ENCODE measurements around the gene CSNK1G3. TPM values are rescaled to one million over a fixed set of nuclear protein-coding genes. Genes with fewer than 3 reads are reported as not detected.
"Not testable (repeated sequence)": the region's sequence is repeated elsewhere in the genome, so short reads cannot be mapped to it uniquely, and the experiment has no call there.

The CSNK1G3 gene
- total RNA-seq (10 to 100 TPM; 19.7 to 30.9 (median 25.7) TPM), polyA plus RNA-seq (1 to 10 TPM; 5.0 to 6.8 TPM)
- long read RNA-seq, donor 1, full-length matches to known transcripts = 2 of 28 reads
- long read RNA-seq, donor 1, partial matches to known transcripts = 0 of 28 reads
- long read RNA-seq, donor 1, other reads (novel, unspliced or antisense) = 26 of 28 reads
- long read RNA-seq, donor 2, full-length matches to known transcripts = 3 of 29 reads
- long read RNA-seq, donor 2, partial matches to known transcripts = 2 of 29 reads
- long read RNA-seq, donor 2, other reads (novel, unspliced or antisense) = 24 of 29 reads
- long read RNA-seq, donor 3, full-length matches to known transcripts = 3 of 25 reads
- long read RNA-seq, donor 3, partial matches to known transcripts = 2 of 25 reads
- long read RNA-seq, donor 3, other reads (novel, unspliced or antisense) = 20 of 25 reads

GRCh38 chr5:123511648-123512605 lies at the start of gene CSNK1G3:
Gene CSNK1G3, plus strand, starts transcription at chr5:123512177. Its CDS starts 33,487 bp downstream, at chr5:123545664.
- Histone ChIP-seq H3K4me1 (peaks cover 0 to 32% (median 16%) of the 10 kb centered on the region in 9 donors), H3K4me3 (peak within 1 kb of the TSS; percentile 66 to 93 (median 78)), H3K36me3 (no peaks in the 10 kb centered on the region), H3K27ac (peak within 1 kb of the TSS; percentile 83 to 97 (median 95)), H3K27me3 (no peaks in the 10 kb centered on the region), H3K9me3 (no peaks in the 10 kb centered on the region)
- DNase-seq (peak; percentile 93 to 98), ATAC-seq (peak; percentile 98 to 100 (median 99))
- TF ChIP-seq, protein P1, sequence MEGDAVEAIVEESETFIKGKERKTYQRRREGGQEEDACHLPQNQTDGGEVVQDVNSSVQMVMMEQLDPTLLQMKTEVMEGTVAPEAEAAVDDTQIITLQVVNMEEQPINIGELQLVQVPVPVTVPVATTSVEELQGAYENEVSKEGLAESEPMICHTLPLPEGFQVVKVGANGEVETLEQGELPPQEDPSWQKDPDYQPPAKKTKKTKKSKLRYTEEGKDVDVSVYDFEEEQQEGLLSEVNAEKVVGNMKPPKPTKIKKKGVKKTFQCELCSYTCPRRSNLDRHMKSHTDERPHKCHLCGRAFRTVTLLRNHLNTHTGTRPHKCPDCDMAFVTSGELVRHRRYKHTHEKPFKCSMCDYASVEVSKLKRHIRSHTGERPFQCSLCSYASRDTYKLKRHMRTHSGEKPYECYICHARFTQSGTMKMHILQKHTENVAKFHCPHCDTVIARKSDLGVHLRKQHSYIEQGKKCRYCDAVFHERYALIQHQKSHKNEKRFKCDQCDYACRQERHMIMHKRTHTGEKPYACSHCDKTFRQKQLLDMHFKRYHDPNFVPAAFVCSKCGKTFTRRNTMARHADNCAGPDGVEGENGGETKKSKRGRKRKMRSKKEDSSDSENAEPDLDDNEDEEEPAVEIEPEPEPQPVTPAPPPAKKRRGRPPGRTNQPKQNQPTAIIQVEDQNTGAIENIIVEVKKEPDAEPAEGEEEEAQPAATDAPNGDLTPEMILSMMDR (IDR thresholded peaks at IDR 0.05) = peak in 1 of 9 donors; percentile 28
- intact Hi-C loops (cut with DNase I) = loop anchor here in 5 of 10 donors (2.0 to 10.0 kb wide), 8 partner anchors 63 to 100 kb away; partner anchors contain the start of gene CEP120 (in 4 of the 5)
- WGBS, 2 donors = 1% methylated on average over 74 to 81 of the region's 82 CpGs

- 84 to 95% methylated on average over 1 of the region's 1 CpG for WGBS, 2 donors
- not testable (repeated sequence) for ATAC-seq
These were observed 45.1 kb upstream of the CSNK1G3 start for GRCh38 chr5:123466839-123467238.

GRCh38 chr5:123471385-123471784 lies 40.6 kb upstream of the CSNK1G3 start:
- TF ChIP-seq, protein P1 (IDR thresholded peaks at IDR 0.05) = no peak
- intact Hi-C loops (cut with DNase I) = no loop called here
- Histone ChIP-seq H3K36me3 (no peaks in the 10 kb centered on the region), H3K9me3 (peaks cover 0 to 5% (median 0%) of the 10 kb centered on the region in 11 donors), H3K4me3 (no peak overlapping the region), H3K27ac (peak overlapping the region in 2 of 10 donors; percentile 25 to 27), H3K4me1 (peaks cover 0 to 13% (median 0%) of the 10 kb centered on the region in 9 donors), H3K27me3 (no peaks in the 10 kb centered on the region)
- ATAC-seq = no peak
- WGBS, 2 donors = 79 to 84% methylated on average over 3 of the region's 3 CpGs
- DNase-seq = no peak

More at GRCh38 chr5:123466839-123467238, 45.1 kb upstream of the CSNK1G3 start:
- H3K36me3 ChIP-seq; H3K27ac ChIP-seq; DNase-seq; H3K9me3 ChIP-seq; H3K27me3 ChIP-seq; intact Hi-C loops (cut with DNase I); H3K4me3 ChIP-seq; H3K4me1 ChIP-seq: not testable (repeated sequence)

DNA sequence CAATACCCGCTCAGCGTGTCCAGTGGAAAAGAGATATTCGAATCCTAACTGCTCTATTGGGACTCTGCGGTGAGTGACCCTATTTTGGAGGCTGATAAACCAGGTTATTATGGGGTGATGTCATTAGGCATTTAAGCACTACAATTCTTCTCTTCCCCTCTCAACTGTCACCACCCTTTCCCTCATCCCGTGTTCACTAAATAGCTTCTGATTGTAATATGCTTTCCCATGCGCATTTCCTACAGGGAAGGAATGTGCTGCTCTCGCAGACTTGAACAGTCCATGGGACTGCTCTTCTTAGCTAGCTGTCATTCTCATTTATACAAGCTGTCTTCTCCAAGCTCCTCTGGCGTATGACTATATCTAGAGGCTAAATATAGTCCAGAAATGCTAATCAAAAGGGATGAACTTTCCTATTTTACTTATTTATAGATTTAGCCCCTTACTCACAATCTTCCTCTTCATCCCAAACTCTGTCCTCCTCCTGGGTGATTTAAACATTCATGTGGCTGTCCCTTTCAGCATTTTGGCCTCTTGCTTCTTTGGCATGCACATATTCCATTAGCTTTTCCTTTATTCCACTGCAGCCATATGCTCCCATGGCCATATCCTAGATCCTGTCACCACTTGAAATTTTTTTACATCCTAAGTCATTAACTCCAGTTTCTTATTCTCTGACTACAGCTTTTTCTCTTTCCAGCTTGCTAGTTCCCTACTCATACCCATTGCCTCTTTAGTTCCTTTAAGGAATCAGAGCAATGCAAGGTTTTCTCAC lies 39.6 kb upstream of the CSNK1G3 start:
- intact Hi-C loops (cut with DNase I) = no loop called here
- Histone ChIP-seq H3K9me3 (peaks cover 0 to 4% (median 0%) of the 10 kb centered on the region in 11 donors), H3K27me3 (no peaks in the 10 kb centered on the region), H3K4me3 (no peak overlapping the region), H3K36me3 (no peaks in the 10 kb centered on the region), H3K4me1 (peaks cover 0 to 13% (median 0%) of the 10 kb centered on the region in 9 donors), H3K27ac (peak overlapping the region in 4 of 10 donors; percentile 25 to 65 (median 44))
- WGBS, 2 donors = 27 to 41% methylated on average over 8 of the region's 8 CpGs
- ATAC-seq (peak in 7 of 8 donors; percentile 44 to 97 (median 54)), DNase-seq (peak in 1 of 2 donors; percentile 3)
- TF ChIP-seq, protein P1 (IDR thresholded peaks at IDR 0.05) = no peak

Measured in heart right ventricle (tissue), 16 donors.